ENCODE data around the gene KIRREL1.

DNA sequence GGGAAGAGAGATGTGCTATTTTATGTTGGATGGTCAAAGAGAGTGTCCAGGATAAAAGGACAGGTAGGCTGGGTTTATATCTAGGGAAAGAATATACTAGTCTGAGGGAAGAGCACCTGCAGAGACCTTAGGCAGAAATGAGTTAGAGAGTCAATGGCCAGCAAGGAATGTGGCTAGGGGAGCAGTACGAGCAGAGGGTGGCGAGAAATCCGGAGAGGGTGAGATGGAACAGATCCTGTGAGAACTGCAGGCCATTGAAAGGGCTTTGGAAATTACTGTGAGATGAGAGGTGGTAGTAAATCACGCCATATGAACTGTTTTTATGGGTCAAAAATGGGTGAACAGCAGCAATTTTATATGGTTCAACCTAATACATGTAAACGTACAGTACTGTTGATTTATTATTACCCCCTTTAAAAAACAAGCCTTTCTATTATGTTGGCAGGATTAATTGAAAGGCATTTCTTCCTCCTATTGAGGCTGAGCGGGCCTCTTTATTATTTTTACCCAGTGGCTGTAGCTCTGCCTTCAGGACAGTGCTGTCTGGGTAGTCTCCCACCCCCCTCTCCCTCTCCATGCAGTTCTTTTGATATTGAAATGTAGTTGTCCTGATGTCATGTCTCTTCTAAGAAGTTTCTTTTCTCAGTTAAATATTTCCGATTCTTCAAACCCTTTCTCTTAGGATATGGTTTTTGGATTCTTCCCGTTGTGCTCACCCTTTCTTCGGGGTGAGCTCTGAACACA is 112.1 kb downstream of the KIRREL1 start:
- TF ChIP-seq, protein P1, sequence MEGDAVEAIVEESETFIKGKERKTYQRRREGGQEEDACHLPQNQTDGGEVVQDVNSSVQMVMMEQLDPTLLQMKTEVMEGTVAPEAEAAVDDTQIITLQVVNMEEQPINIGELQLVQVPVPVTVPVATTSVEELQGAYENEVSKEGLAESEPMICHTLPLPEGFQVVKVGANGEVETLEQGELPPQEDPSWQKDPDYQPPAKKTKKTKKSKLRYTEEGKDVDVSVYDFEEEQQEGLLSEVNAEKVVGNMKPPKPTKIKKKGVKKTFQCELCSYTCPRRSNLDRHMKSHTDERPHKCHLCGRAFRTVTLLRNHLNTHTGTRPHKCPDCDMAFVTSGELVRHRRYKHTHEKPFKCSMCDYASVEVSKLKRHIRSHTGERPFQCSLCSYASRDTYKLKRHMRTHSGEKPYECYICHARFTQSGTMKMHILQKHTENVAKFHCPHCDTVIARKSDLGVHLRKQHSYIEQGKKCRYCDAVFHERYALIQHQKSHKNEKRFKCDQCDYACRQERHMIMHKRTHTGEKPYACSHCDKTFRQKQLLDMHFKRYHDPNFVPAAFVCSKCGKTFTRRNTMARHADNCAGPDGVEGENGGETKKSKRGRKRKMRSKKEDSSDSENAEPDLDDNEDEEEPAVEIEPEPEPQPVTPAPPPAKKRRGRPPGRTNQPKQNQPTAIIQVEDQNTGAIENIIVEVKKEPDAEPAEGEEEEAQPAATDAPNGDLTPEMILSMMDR (IDR thresholded peaks at IDR 0.05; ENCODE audit: low read length): no peak
- TF ChIP-seq EZH2 (IDR thresholded peaks at IDR 0.05; ENCODE audit: borderline replicate concordance, low read length): no peak
